Measurements from ENCODE around the gene VPS4A. TPM values are rescaled to one million over a fixed set of nuclear protein-coding genes. Genes with fewer than 3 reads are reported as not detected.
A peak's percentile ranks its signal among the peaks of the same experiment; 100 is the strongest.

The VPS4A gene
- total RNA-seq, 4 donors from 2014 or later = 34.2 to 41.1 (median 36.6) TPM

GRCh38 chr16:69330286-69331109 is 19.3 kb downstream of the VPS4A start, which contains the start of gene PDF:
Gene PDF, minus strand, starts transcription at chr16:69330588. Its CDS starts 18 bp downstream, at chr16:69330570.
- H3K27me3 ChIP-seq = no peaks in the 10 kb centered on the region
- H3K4me1 ChIP-seq = peaks cover 0 to 82% (median 9%) of the 10 kb centered on the region in 3 donors
- ATAC-seq = peak; percentile 99
- no peak for TF ChIP-seq EP300 (IDR thresholded peaks at IDR 0.05)
- TF ChIP-seq CTCF (IDR thresholded peaks at IDR 0.05) = peak in 1 of 4 experiments; percentile 37
- TF ChIP-seq POLR2AphosphoS5 (IDR thresholded peaks at IDR 0.05) = peak; percentile 91
- TF ChIP-seq POLR2A (IDR thresholded peaks at IDR 0.05) = peak; percentile 73 to 78
- H3K36me3 ChIP-seq = peaks cover 0 to 68% of the 10 kb centered on the region in 2 donors
- no CpG with 5 or more reads among the region's 93 CpGs for WGBS, 2 donors (ENCODE audit: low coverage in 1 of 2)
- H3K27ac ChIP-seq = peak within 1 kb of the TSS; percentile 57 to 96 (median 92)
- no peaks in the 10 kb centered on the region for H3K9me3 ChIP-seq
- peak within 1 kb of the TSS; percentile 66 to 94 for H3K4me3 ChIP-seq

DNA sequence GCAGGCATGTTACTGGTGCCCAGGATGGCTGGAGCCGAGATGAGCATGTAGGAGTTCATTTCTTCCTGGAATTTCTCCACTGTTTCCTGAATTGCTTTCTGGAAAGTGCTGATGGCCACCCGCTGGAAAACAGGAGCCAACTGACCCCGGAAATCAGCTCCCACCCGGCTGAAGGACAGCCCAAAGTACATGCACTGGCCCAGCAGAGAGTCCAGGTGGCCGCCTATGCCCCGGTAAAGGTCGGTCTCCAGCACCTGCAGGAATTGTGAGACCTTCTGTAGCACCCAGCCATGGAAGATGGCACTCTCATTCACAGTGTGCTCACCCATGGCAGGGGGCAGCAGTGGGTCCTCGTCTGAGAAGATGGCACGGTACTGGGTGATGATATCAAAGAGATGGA is 23.5 kb downstream of the VPS4A start:
- H3K4me1 ChIP-seq = peaks cover 0 to 59% (median 13%) of the 10 kb centered on the region in 3 donors
- peaks cover 0 to 53% of the 10 kb centered on the region in 2 donors for H3K36me3 ChIP-seq
- TF ChIP-seq CTCF (IDR thresholded peaks at IDR 0.05) = no peak
- no peak for TF ChIP-seq EP300 (IDR thresholded peaks at IDR 0.05)
- no peak for TF ChIP-seq POLR2AphosphoS5 (IDR thresholded peaks at IDR 0.05)
- TF ChIP-seq POLR2A (IDR thresholded peaks at IDR 0.05) = no peak
- H3K9me3 ChIP-seq = no peaks in the 10 kb centered on the region
- WGBS, 2 donors (ENCODE audit: low coverage in 1 of 2) = 85% methylated on average over 5 of the region's 9 CpGs; no CpG with 5 or more reads in 1 of the 2 donors
- no peak overlapping the region for H3K27ac ChIP-seq
- ATAC-seq = no peak
- H3K27me3 ChIP-seq = no peaks in the 10 kb centered on the region
- no peak overlapping the region for H3K4me3 ChIP-seq

DNA sequence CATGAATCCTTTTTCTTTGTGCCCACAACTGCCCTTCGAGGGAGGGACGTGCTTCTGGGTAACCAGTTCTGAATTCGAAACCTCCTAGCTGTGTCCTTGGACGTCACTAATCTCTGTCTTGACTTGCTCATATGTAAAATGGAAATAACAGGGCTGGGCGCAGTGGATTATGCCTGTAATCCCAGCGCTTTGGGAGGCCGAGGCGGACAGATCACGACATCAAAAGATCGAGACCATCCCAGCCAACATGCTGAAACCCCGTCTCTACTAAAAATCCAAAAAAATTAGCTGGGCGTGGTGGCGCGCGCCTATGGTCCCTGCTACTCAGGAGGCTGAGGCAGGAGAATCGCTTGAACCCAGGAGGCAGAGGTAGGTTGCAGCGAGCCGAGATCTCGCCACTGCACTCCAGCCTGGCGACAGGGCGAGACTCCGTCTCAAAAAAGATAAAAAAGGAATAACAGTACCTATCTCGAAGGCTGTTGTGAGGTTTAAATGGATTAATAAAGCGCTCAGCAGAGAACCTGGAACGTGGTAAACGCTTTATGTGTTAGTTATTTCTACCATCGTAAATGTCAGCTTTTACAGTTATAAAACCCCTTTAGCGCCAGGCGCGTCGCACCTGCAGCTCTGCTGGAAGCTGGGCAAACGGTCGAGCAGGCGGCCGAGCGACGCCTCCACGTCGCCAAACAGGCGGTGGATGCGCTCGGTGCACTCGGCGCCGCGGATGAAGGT is 27.6 kb downstream of the VPS4A start:
- 22 to 30% methylated on average over 20 to 25 of the region's 46 CpGs for WGBS, 2 donors (ENCODE audit: low coverage in 1 of 2)
- Histone ChIP-seq H3K4me3 (peak overlapping the region; percentile 89 to 92), H3K4me1 (peaks cover 3 to 44% (median 17%) of the 10 kb centered on the region in 3 donors), H3K36me3 (peaks cover 0 to 46% of the 10 kb centered on the region in 2 donors), H3K9me3 (no peaks in the 10 kb centered on the region), H3K27me3 (no peaks in the 10 kb centered on the region), H3K27ac (peak overlapping the region; percentile 80 to 95 (median 92))
- no peak for ATAC-seq
- TF ChIP-seq EP300 (IDR thresholded peaks at IDR 0.05) (no peak), POLR2AphosphoS5 (IDR thresholded peaks at IDR 0.05) (no peak), POLR2A (IDR thresholded peaks at IDR 0.05) (no peak), CTCF (IDR thresholded peaks at IDR 0.05) (no peak)

DNA sequence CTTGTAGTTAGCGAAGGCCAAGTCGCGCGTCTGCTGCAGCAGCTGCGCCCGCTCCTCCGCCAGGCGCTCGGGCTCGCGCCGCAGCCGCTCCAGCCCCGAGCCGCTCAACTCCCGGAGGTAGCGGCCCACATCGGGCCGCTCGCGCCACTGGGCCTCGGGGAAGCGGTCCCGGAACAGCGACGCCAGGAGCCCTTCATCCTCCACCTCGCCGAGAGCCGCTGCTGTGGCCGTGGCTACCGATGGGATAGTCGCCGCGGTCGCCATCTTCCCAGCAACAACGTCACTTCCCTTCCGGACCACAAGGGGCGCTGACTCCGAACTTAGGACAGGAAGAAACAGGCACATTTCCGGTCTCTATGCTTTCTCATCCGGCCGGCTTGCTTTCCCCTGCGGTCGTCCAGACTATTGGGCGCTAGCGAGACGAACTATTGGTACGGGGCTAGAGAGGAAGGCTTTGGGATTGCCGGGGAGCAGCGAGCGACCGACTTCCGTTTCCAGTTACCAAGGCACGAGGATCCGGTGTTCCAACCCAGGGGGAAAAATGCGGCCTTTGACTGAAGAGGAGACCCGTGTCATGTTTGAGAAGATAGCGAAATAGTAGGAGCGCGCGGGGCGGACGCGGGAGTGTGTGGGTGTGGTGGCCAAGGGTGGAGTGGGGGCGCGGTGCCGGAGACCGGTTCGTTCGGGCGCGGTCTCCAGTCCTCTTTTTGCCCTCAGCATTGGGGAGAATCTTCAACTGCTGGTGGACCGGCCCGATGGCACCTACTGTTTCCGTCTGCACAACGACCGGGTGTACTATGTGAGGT is 28.3 kb downstream of the VPS4A start, which contains the start of the genes COG8 and NIP7:
Gene COG8 (minus strand): TSS at position 276 of the 806 bp plus-strand sequence. CDS start 12 bp downstream, at position 264.
Gene NIP7 (plus strand): TSS at position 484 of the 806 bp plus-strand sequence. CDS start 58 bp downstream, at position 542.
- H3K4me3 ChIP-seq = peak within 1 kb of the TSS; percentile 89 to 92
- no peaks in the 10 kb centered on the region for H3K9me3 ChIP-seq
- WGBS, 2 donors (ENCODE audit: low coverage in 1 of 2) = 0% methylated on average over 10 to 16 of the region's 77 CpGs
- peaks cover 3 to 36% (median 17%) of the 10 kb centered on the region in 3 donors for H3K4me1 ChIP-seq
- no peaks in the 10 kb centered on the region for H3K27me3 ChIP-seq
- peak within 1 kb of the TSS; percentile 80 to 95 (median 92) for H3K27ac ChIP-seq
- peak in 3 of 4 experiments; percentile 85 to 89 (median 89) for TF ChIP-seq CTCF (IDR thresholded peaks at IDR 0.05)
- TF ChIP-seq POLR2AphosphoS5 (IDR thresholded peaks at IDR 0.05) = peak; percentile 78
- no peak for TF ChIP-seq EP300 (IDR thresholded peaks at IDR 0.05)
- TF ChIP-seq POLR2A (IDR thresholded peaks at IDR 0.05) = peak; percentile 42 to 59
- H3K36me3 ChIP-seq = peaks cover 0 to 45% of the 10 kb centered on the region in 2 donors
- peak; percentile 98 for ATAC-seq
